Effector memory CD8-positive, alpha-beta T cell (primary cell): ENCODE results near the gene F7.

Experiments used
- ATAC-seq: fragments of 150-1000 bp; cut with Tn5 transposase; replicated peaks from 2 replicates; pipeline ENCODE4 v1.10.0; 2021; ENCODE audit warnings: mild to moderate bottlenecking, moderate library complexity
- DNase-seq, 3 experiments: peaks; one replicate each; pipeline ENCODE4 v3.0.0; 2021
- H3K27ac Mint-ChIP-seq, 2 donors: one replicate each; pipeline ENCODE4 v1.8.0; 2022; ENCODE audit warnings: mild to moderate bottlenecking in 2 of 2, mixed read lengths in 2 of 2, moderate library complexity in 2 of 2
- H3K27me3 Mint-ChIP-seq, 2 donors: one replicate each; pipeline ENCODE4 v1.8.0; 2022; ENCODE audit warnings: mixed read lengths in 2 of 2
- H3K36me3 Mint-ChIP-seq: one replicate; pipeline ENCODE4 v1.8.0; 2022; ENCODE audit warnings: mild to moderate bottlenecking, moderate library complexity, mixed read lengths; ENCODE audit not compliant: insufficient read depth
- H3K4me1 Mint-ChIP-seq, 2 donors: one replicate each; pipeline ENCODE4 v1.8.0; 2022; ENCODE audit warnings: low read depth in 2 of 2, mixed read lengths in 2 of 2
- H3K4me3 Mint-ChIP-seq, 2 donors: one replicate each; pipeline ENCODE4 v1.8.0; 2022; ENCODE audit warnings: mild to moderate bottlenecking in 2 of 2, mixed read lengths in 2 of 2, moderate library complexity in 2 of 2
- H3K9me3 Mint-ChIP-seq, 2 donors: one replicate each; pipeline ENCODE4 v1.8.0; 2022; ENCODE audit warnings: mixed read lengths in 2 of 2

The F7 gene

DNA sequence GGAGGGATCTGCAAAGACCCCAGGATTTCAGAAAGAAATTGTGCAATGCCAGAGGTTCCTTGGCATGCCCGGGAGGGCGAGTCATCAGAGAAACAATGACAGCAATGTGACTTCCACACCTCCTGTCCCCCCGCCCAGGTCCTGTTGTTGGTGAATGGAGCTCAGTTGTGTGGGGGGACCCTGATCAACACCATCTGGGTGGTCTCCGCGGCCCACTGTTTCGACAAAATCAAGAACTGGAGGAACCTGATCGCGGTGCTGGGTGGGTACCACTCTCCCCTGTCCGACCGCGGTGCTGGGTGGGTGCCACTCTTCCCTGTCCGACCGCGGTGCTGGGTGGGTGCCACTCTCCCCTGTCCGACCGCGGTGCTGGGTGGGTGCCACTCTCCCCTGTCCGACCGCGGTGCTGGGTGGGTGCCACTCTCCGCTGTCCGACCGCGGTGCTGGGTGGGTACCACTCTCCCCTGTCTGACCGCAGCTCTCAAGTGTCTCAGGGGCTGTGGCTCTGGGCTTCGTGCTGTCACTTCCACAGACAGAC is 11.8 kb downstream of the F7 start:
- peaks cover 2% of the 10 kb centered on the region for H3K36me3 Mint-ChIP-seq
- H3K4me1 Mint-ChIP-seq, result no peaks in the 10 kb centered on the region
- peaks cover 8 to 38% of the 10 kb centered on the region in 2 donors for H3K27me3 Mint-ChIP-seq
- H3K4me3 Mint-ChIP-seq, result no peak overlapping the region
- no peaks in the 10 kb centered on the region for H3K9me3 Mint-ChIP-seq
- no peak overlapping the region for H3K27ac Mint-ChIP-seq
- ATAC-seq (no peak), DNase-seq (no peak)

DNA sequence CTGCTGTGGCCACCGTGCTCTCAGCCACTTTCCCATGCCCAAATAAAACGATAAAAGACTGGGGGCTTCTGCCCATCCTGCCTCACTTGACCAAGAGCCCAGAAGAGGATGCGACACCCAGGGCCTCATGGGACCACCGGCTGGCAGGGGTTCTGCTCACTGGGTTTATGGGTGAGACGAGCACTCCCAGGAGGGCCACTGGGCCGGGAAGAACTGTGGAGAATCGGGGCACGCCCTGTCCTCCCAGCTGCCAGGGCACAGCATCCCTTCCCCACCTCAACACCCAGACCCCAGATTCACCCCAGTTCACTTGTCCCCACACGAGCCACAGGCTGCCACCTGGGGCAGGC is 12.3 kb downstream of the F7 start:
- no peak for DNase-seq
- H3K4me1 Mint-ChIP-seq, result no peaks in the 10 kb centered on the region
- H3K27me3 Mint-ChIP-seq, result peaks cover 13 to 42% of the 10 kb centered on the region in 2 donors
- H3K27ac Mint-ChIP-seq, result no peak overlapping the region
- no peak for ATAC-seq
- H3K4me3 Mint-ChIP-seq, result no peak overlapping the region
- H3K36me3 Mint-ChIP-seq, result peaks cover 2% of the 10 kb centered on the region
- H3K9me3 Mint-ChIP-seq, result no peaks in the 10 kb centered on the region

DNA sequence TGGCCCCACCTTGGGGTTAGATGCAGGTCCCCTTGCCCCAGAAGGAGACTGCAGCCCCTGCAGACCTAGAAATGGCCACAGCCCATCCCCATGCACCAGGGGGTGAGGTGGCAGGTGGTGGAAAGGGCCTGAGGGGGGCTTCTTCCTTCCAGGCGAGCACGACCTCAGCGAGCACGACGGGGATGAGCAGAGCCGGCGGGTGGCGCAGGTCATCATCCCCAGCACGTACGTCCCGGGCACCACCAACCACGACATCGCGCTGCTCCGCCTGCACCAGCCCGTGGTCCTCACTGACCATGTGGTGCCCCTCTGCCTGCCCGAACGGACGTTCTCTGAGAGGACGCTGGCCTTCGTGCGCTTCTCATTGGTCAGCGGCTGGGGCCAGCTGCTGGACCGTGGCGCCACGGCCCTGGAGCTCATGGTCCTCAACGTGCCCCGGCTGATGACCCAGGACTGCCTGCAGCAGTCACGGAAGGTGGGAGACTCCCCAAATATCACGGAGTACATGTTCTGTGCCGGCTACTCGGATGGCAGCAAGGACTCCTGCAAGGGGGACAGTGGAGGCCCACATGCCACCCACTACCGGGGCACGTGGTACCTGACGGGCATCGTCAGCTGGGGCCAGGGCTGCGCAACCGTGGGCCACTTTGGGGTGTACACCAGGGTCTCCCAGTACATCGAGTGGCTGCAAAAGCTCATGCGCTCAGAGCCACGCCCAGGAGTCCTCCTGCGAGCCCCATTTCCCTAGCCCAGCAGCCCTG is 12.8 kb downstream of the F7 start:
- DNase-seq, result no peak
- ATAC-seq, result no peak
- H3K4me3 Mint-ChIP-seq, result no peak overlapping the region
- H3K27ac Mint-ChIP-seq, result no peak overlapping the region
- H3K9me3 Mint-ChIP-seq, result no peaks in the 10 kb centered on the region
- H3K36me3 Mint-ChIP-seq, result peaks cover 2% of the 10 kb centered on the region
- H3K27me3 Mint-ChIP-seq, result peaks cover 15 to 48% of the 10 kb centered on the region in 2 donors
- no peaks in the 10 kb centered on the region for H3K4me1 Mint-ChIP-seq

DNA sequence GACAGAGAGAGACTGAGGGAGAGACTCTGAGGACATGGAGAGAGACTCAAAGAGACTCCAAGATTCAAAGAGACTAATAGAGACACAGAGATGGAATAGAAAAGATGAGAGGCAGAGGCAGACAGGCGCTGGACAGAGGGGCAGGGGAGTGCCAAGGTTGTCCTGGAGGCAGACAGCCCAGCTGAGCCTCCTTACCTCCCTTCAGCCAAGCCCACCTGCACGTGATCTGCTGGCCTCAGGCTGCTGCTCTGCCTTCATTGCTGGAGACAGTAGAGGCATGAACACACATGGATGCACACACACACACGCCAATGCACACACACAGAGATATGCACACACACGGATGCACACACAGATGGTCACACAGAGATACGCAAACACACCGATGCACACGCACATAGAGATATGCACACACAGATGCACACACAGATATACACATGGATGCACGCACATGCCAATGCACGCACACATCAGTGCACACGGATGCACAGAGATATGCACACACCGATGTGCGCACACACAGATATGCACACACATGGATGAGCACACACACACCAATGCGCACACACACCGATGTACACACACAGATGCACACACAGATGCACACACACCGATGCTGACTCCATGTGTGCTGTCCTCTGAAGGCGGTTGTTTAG is 13.7 kb downstream of the F7 start:
- Mint-ChIP-seq H3K36me3 (peaks cover 2% of the 10 kb centered on the region), H3K4me3 (no peak overlapping the region), H3K27me3 (peaks cover 15 to 56% of the 10 kb centered on the region in 2 donors), H3K4me1 (peaks cover 0 to 1% of the 10 kb centered on the region in 2 donors), H3K9me3 (no peaks in the 10 kb centered on the region), H3K27ac (no peak overlapping the region)
- DNase-seq (no peak), ATAC-seq (no peak)

GRCh38 chr13:113119822-113120189 is 14.2 kb downstream of the F7 start:
- peaks cover 2% of the 10 kb centered on the region for H3K36me3 Mint-ChIP-seq
- H3K4me3 Mint-ChIP-seq, result no peak overlapping the region
- H3K4me1 Mint-ChIP-seq, result peaks cover 0 to 1% of the 10 kb centered on the region in 2 donors
- DNase-seq (no peak), ATAC-seq (no peak)
- H3K27me3 Mint-ChIP-seq, result peaks cover 15 to 56% of the 10 kb centered on the region in 2 donors
- H3K27ac Mint-ChIP-seq, result no peak overlapping the region
- H3K9me3 Mint-ChIP-seq, result no peaks in the 10 kb centered on the region

- Mint-ChIP-seq H3K4me3 (no peak overlapping the region), H3K27ac (no peak overlapping the region), H3K4me1 (peaks cover 0 to 1% of the 10 kb centered on the region in 2 donors), H3K27me3 (peaks cover 17 to 60% of the 10 kb centered on the region in 2 donors), H3K36me3 (peaks cover 2% of the 10 kb centered on the region), H3K9me3 (no peaks in the 10 kb centered on the region)
- no peak for ATAC-seq
- DNase-seq, result no peak
These were observed 14.9 kb downstream of the F7 start for GRCh38 chr13:113120300-113121182.

GRCh38 chr13:113121183-113121927 is 15.8 kb downstream of the F7 start:
- no peak overlapping the region for H3K27ac Mint-ChIP-seq
- H3K27me3 Mint-ChIP-seq, result peaks cover 22 to 67% of the 10 kb centered on the region in 2 donors
- no peaks in the 10 kb centered on the region for H3K9me3 Mint-ChIP-seq
- ATAC-seq (no peak), DNase-seq (no peak)
- H3K4me1 Mint-ChIP-seq, result peaks cover 0 to 1% of the 10 kb centered on the region in 2 donors
- no peak overlapping the region for H3K4me3 Mint-ChIP-seq
- H3K36me3 Mint-ChIP-seq, result peaks cover 2% of the 10 kb centered on the region

- H3K4me3 Mint-ChIP-seq, result no peak overlapping the region
- H3K4me1 Mint-ChIP-seq, result peaks cover 0 to 1% of the 10 kb centered on the region in 2 donors
- ATAC-seq, result no peak
These were observed 16.4 kb downstream of the F7 start for GRCh38 chr13:113121928-113122471.

GRCh38 chr13:113122550-113123225 is 17.1 kb downstream of the F7 start, which contains the start of gene F10:
Gene F10 (plus strand): TSS chr13:113122799. CDS start chr13:113122856, 57 bp downstream.
- ATAC-seq (no peak), DNase-seq (no peak)
- Mint-ChIP-seq H3K27ac (peak within 1 kb of the TSS in 1 of 2 donors; percentile 69), H3K36me3 (peaks cover 4% of the 10 kb centered on the region), H3K4me1 (peaks cover 0 to 1% of the 10 kb centered on the region in 2 donors), H3K9me3 (no peaks in the 10 kb centered on the region), H3K4me3 (no peak within 1 kb of the TSS), H3K27me3 (peaks cover 30 to 67% of the 10 kb centered on the region in 2 donors)

More at GRCh38 chr13:113121928-113122471, 16.4 kb downstream of the F7 start:
- Mint-ChIP-seq H3K36me3 (peaks cover 2% of the 10 kb centered on the region), H3K27ac (no peak overlapping the region), H3K9me3 (no peaks in the 10 kb centered on the region), H3K27me3 (peaks cover 23 to 62% of the 10 kb centered on the region in 2 donors)
- no peak for DNase-seq

GRCh38 chr13:113123226-113124201 is 17.9 kb downstream of the F7 start:
- H3K4me1 Mint-ChIP-seq, result peaks cover 0 to 1% of the 10 kb centered on the region in 2 donors
- peak overlapping the region in 1 of 2 donors; percentile 69 for H3K27ac Mint-ChIP-seq
- H3K27me3 Mint-ChIP-seq, result peaks cover 36 to 75% of the 10 kb centered on the region in 2 donors
- no peaks in the 10 kb centered on the region for H3K9me3 Mint-ChIP-seq
- ATAC-seq, result no peak
- peaks cover 5% of the 10 kb centered on the region for H3K36me3 Mint-ChIP-seq
- no peak overlapping the region for H3K4me3 Mint-ChIP-seq
- DNase-seq, result no peak

DNA sequence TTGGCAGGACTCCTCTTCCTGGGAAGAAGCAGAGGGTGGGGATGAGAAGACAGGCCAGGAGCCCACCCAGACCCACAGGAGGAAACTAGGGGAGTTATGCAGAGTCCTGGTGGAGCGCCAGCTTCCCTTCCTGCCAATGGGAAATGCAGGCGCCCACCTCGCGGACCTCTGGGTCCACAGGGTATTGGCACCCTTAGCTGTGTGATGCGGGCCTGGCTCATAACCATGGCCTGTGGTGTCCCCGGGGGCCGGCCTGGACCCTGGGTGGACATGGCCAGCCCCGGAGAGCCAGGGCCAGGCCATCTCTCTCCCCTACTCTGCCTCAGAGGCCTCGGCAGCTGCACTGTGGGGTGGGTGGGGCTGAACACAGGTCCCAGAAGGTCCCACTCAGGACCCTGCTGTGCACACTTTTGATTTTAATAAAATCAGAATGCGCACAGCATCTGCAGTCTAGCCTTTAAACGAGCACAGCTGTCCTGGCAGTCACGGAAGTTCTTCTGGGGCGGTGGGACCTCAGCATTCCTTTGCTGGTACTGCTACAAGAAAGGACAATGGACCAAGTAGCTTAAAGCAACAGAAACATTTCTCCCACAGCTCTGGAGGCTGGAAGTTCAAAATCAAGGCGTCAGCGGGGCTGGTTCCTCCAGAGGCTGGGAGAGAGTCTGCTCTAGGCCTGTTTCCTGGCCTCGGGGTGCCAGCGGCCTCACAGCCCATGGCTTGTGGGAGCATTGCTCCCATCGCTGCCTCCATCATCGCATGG is 18.8 kb downstream of the F7 start:
- Mint-ChIP-seq H3K36me3 (peaks cover 5% of the 10 kb centered on the region), H3K27ac (no peak overlapping the region), H3K27me3 (peaks cover 42 to 79% of the 10 kb centered on the region in 2 donors), H3K4me3 (no peak overlapping the region), H3K9me3 (no peaks in the 10 kb centered on the region), H3K4me1 (peaks cover 0 to 1% of the 10 kb centered on the region in 2 donors)
- no peak for DNase-seq
- no peak for ATAC-seq
